ENCODE results near the gene RNF217.
"Not testable (repeated sequence)": the region's sequence is repeated elsewhere in the genome, so short reads cannot be mapped to it uniquely, and the experiment has no call there.

RNF217 gene

GRCh38 chr6:125019918-125020317, 57.7 kb downstream of the RNF217 start:
- DNase-seq = no peak

DNA sequence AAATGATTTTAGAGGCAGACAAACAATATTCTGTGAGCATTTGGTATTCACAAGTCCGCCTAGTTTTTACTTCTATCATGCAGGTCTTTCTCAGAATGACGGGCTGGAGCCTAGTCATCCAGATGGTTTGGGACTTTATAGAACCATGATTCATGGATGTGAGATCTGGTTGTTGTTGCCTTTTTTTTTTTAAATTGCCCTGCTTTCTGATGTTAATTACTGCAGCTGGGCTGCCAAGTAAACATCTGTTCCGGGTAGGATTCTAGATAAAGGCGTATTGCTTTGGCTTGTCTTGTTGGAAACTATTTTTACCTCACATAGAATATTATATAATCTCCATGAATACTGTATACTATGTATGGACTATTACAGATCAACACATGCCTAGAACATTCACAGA, 58.1 kb downstream of the RNF217 start:
- DNase-seq = no peak

DNA sequence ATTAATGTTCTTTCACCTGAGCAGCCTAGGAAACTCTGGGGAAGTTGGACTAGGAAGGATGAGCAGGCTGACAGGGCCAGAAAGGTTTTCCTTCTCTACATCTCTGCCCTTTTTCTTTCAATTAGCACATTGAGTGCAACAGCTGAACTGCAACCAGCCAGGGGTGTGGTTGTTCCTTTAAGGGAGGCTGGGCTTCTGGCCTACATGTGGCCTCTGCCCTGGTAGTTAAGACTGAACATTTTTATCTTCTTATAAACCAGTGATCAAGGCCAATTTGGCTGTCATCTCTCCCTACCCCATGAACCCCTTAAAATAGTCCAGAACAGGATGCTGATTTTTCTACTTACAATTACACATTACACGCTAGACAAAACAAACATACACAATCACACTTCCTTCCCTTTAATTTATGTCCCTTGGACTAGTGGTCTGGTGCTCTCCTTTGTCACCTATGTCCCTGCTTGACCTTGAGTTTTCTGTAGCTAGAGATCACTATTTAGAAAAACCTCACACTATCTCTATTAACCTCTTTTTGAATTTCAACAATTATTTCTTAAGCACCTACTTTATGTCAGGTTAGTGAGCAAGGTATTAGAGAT, 60.3 kb downstream of the RNF217 start:
- DNase-seq = no peak

DNA sequence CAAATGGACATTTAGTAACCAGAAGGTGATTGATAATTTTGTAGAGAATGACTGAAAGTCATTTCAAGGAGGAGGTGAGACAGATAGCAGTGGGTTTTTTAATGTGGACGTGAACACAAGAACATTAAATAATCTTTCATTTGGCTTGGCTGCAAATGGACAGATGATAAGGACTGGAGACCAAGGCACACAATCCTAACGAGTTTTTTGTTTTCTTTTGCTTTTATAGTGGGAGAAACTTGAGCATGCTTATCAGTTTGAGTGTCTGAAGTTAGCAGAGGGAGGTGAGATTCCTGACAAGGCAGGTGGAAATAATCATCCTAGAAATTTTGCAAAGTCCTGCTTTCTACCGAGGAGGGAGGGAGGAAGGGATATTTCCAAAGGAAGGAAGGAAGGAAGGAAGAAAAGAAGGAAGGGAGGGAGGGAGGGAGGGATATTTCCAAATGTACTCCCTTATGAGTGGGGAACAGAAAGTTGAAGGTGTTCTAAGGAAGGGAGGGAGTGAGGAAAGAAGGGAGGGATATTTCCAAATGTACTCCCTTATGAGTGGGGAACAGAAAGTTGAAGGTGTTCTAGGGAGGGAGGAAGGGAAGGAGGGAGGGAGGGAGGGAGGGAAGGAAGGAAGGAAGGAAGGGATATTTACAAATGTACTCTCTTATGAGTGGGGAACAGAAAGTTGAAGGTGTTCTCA, 63.1 kb downstream of the RNF217 start:
- no peak for DNase-seq

DNA sequence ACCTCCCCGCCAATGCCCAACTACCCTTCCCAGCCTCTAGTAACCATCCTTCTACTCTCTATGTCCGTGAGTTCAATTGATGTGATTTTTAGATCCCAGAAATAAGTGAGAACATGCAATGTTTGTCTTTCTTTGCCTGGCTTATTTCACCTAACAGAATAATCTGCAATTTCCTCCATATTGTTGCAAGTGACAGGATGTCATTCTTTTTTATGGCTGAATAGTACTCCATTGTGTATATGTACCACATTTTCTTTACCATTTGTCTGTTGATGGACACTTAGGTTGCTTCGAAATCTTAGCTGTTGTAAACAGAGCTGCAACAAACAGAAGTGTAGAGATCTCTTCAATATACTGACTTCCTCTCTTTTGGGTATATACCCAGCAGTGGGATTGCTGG, 65.0 kb downstream of the RNF217 start:
- no peak for DNase-seq

DNA sequence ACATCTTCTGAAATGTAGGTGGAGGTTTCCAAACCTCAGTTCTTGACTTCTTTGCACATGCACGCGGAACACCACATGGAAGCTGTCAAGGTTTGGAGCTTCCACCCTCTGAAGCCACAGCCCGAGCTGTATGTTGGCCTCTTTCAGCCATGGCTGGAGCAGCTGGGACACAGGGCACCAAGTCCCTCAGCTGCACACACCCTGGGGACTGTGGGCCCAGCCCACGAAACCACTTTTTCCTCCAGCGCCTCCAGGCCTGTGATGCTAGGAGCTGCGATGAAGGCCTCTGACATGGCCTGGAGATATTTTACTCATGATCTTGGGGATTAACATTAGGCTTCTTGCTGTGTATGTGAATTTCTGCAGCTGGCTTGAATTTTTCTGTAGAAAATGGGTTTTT, 68.7 kb downstream of the RNF217 start:
- no peak for DNase-seq

DNA sequence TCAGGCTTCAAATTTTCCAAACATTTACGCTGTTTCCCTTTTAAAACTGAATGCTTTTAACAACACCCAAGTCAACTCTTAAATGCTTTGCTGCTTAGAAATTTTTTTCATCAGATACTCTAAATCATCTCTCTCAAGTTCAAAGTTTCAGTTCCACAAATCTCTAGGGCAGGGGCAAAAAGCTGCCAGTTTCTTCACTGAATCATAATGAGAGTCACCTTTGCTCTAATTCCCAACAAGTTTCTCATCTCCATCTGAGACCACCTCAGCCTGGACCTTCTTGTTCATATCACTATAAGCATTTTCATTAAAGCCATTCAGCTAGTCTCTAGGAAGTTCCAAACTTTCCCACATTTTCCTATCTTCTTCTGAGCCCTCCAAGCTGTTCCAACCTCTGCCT, 69.1 kb downstream of the RNF217 start:
- no peak for DNase-seq

- not testable (repeated sequence) for DNase-seq
Measured at GRCh38 chr6:125034929-125035328, 72.7 kb downstream of the RNF217 start.

DNA sequence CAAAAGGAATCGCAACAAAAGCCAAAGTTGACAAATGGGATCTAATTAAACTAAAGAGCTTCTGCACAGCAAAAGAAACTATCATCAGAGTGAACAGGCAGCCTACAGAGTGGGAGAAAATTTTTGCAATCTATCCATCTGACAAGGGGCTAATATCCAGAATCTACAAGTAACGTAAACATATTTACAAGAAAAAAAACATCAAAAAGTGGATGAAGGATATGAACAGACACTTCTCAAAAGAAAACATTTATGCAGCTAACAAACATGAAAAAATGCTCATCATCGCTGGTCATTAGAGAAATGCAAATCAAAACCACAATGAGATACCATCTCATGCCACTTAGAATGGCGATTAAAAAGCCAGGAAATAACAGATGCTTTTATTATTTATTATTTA, 74.2 kb downstream of the RNF217 start:
- not testable (repeated sequence) for DNase-seq

- DNase-seq = no peak
Measured at GRCh38 chr6:125037827-125038226, 75.6 kb downstream of the RNF217 start.

- no peak for DNase-seq
Measured at GRCh38 chr6:125038925-125039324, 76.7 kb downstream of the RNF217 start.

DNA sequence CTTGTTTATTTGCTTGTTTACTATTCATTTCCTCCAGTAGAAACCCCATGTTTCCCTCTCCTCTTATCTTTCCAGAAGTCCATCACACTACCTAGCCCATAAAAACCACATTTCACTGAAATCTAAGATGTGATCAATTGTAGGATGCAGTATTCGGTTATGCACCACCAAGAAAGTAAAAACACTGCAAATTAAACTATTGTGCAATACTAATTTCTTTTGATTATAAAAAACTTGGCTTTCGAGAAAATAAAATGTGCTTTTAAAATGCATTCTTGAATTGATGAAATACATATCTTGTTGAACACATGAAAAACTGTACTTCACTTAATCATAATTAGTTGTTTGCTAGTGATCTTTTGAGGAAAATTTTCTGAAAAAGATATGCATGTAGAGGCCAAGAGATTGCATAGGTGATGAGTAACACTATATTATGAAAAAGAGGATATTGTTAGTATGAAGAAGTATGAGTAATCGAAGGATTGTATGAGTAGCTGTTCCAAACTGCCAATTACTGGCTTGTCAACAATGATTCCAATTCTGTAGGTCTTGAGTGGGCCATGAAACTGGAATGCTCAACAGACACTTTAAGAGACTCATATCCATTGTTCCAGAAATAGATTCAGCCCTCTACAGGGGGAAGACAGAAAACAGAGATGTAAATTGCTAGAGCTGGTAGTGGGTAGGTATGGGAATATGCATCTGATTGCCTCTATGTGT, 79.7 kb downstream of the RNF217 start:
- no peak for DNase-seq

DNA sequence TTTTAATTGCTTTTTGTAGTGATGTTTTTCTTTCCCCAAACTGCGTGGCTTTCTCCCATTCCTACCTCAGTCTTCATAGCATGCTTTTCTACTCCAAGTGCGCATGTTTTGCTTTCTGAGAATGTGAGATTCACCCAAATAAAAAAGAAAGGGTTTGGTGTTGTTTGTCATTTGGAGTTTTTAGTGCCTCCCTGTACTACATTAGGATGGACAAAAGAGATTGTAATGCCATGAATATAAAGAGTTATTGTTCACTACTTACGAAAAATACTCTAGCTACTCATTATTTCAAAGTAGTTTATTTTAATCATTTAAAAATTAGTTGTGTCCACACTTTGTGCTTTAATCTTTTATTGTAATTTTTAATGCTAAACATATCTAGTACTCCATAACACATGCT, 81.8 kb downstream of the RNF217 start:
- no peak for DNase-seq

- no peak for DNase-seq
Measured at GRCh38 chr6:125044667-125045066, 82.4 kb downstream of the RNF217 start.

- DNase-seq = no peak
Measured at GRCh38 chr6:125046107-125046925, 84.1 kb downstream of the RNF217 start.

DNA sequence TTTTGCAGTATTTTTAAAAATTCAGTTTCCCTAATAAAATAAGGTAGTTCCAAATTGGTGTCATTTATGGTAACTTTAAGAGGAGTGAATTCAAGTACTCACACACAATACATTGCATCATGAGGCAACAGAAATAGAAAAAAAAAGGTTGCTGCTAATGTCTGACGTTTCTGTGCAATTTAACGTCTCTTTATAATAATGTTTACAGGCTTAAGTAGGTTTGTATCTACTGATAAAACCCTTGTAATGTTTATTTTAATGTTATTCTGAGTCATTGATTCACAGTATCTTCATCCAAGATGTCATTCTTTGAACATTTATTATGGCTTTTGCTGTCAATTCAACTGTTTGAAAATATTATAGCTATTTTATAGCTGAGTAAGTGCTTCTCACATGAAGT, 86.0 kb downstream of the RNF217 start:
- no peak for DNase-seq

- no peak for DNase-seq
Measured at GRCh38 chr6:125050663-125051318, 88.6 kb downstream of the RNF217 start.

GRCh38 chr6:125053809-125054208, 91.6 kb downstream of the RNF217 start:
- no peak for DNase-seq

GRCh38 chr6:125054331-125054730, 92.1 kb downstream of the RNF217 start:
- no peak for DNase-seq

- DNase-seq = no peak
Measured at GRCh38 chr6:125057392-125058246, 95.4 kb downstream of the RNF217 start.

DNA sequence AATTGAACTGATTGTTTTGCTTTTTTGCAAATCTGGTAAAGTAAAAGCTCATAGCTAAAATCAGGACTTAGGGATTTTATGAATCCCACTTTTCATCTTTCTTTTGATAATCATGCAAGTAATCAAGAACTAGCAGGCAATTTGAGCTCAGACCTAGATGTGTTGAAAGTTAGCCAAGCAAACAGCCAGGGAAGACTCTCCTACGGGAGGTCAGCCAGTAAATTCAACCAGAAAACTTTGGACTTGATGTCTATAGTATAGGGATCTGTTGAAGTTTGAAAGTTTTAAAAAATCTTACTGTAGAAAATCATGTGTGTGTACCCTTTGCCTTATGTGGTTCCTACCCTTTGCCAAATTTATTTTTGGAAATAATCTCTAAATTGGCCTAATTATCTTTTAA, 96.3 kb downstream of the RNF217 start:
- no peak for DNase-seq

DNA sequence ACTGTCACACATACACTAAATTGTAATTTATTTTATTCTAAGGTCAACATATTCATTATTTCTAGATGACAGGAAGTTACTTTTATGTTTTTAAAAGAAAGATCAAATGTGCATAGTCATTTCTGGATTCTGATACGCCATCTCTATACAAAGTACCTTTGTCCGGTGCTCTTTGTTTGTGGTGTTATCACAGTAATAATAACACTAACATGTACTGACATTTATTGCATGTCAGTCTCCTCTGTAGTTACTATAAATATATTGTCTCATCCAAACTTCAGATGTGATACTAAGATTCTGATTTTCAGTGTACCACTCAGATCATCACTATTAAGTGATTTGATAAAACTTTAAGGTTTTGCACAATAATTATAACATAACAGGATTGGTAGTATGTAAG, 101.1 kb downstream of the RNF217 start:
- no peak for DNase-seq

Data from cerebellar nuclear complex (tissue), 1 donor.